GM12891 (cell line): ENCODE results near the gene CTAGE9. TPM values are rescaled to one million over a fixed set of nuclear protein-coding genes. Genes with fewer than 3 reads are reported as not detected.
"Not testable (repeated sequence)": the region's sequence is repeated elsewhere in the genome, so short reads cannot be mapped to it uniquely, and the experiment has no call there.

ENCODE experiments used
- DNase-seq: peaks from one replicate; pipeline ENCODE4 v3.0.0; 2011; ENCODE audit warnings: low spot score; ENCODE audit not compliant: insufficient read length
- FAIRE-seq: peaks from 2 replicates; lab custom pipeline; 2011; peaks lifted over from hg19 to GRCh38; lab: Jason Lieb, UNC
- PAX5 ChIP-seq: IDR thresholded peaks from 2 replicates; pipeline ENCODE4 v1.6.1; 2011; ENCODE audit warnings: low read length, moderate library complexity, mild to moderate bottlenecking; ENCODE audit not compliant: insufficient read depth, severe bottlenecking
- POLR2A ChIP-seq: IDR thresholded peaks from 2 replicates; pipeline ENCODE4 v1.6.1; 2011; ENCODE audit warnings: low read depth, low read length, control low read depth
- POLR2AphosphoS5 ChIP-seq: IDR thresholded peaks from 2 replicates; pipeline ENCODE4 v1.6.1; 2011; ENCODE audit warnings: low read depth, low read length, control low read depth
- POU2F2 ChIP-seq: IDR thresholded peaks from 2 replicates; pipeline ENCODE4 v1.6.1; 2011; ENCODE audit warnings: low read depth, mild to moderate bottlenecking, control low read depth, low read length, moderate library complexity
- SPI1 ChIP-seq: IDR thresholded peaks from 2 replicates; pipeline ENCODE4 v1.6.1; 2011; ENCODE audit warnings: low read depth, low read length, control low read depth
- TAF1 ChIP-seq: IDR thresholded peaks from 2 replicates; pipeline ENCODE4 v1.6.1; 2011; ENCODE audit warnings: low read depth, low read length, control low read depth
- polyA plus RNA-seq: library from polyadenylated mRNA; unstranded; fragments of >200 nt; gene quantifications from one replicate; pipeline ENCODE4 v1.2.1, GENCODE V29; 2012; ENCODE audit warnings: low read depth, missing spikeins, inconsistent platforms; ENCODE audit not compliant: missing spikeins

The CTAGE9 gene, protein sequence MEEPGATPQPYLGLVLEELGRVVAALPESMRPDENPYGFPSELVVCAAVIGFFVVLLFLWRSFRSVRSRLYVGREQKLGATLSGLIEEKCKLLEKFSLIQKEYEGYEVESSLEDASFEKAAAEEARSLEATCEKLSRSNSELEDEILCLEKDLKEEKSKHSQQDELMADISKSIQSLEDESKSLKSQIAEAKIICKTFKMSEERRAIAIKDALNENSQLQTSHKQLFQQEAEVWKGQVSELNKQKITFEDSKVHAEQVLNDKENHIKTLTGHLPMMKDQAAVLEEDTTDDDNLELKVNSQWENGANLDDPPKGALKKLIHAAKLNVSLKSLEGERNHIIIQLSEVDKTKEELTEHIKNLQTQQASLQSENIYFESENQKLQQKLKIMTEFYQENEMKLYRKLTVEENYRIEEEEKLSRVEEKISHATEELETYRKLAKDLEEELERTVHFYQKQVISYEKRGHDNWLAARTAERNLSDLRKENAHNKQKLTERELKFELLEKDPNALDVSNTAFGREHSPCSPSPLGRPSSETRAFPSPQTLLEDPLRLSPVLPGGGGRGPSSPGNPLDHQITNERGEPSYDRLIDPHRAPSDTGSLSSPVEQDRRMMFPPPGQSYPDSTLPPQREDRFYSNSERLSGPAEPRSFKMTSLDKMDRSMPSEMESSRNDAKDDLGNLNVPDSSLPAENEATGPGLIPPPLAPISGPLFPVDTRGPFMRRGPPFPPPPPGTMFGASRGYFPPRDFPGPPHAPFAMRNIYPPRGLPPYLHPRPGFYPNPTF
- not detected for polyA plus RNA-seq

GRCh38 chr6:131710917-131711316, at the start of gene CTAGE9:
Gene CTAGE9, minus strand, starts transcription at chr6:131711017. Its CDS starts 0 bp downstream, at chr6:131711017.
- not testable (repeated sequence) for FAIRE-seq, DNase-seq

GRCh38 chr6:131758920-131759319, 48.1 kb upstream of the CTAGE9 start:
- FAIRE-seq (no peak), DNase-seq (no peak)
- TF ChIP-seq TAF1 (no peak), SPI1 (no peak), POU2F2 (no peak), POLR2AphosphoS5 (no peak), POLR2A (no peak)

DNA sequence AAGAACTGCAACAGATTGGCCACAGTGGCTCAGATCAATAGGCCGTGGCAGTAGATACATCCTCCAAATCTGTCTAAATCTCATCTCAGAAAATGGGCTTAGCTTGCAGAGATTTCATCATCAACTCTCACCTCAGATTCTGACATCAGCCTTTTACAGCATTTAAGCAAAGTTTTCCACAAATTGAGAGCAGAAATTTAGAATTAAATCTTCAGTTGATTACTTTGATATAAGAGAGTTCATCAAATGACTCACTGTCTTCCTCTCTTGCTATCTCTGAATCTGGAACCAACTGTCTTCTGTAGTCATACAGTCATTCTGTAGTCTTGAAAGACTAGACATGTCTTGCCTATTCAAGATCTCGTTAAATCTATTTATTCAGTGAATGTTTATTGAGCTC, 45.2 kb upstream of the CTAGE9 start:
- DNase-seq, result no peak
- TF ChIP-seq POLR2AphosphoS5 (no peak), TAF1 (no peak)
- no peak for FAIRE-seq

DNA sequence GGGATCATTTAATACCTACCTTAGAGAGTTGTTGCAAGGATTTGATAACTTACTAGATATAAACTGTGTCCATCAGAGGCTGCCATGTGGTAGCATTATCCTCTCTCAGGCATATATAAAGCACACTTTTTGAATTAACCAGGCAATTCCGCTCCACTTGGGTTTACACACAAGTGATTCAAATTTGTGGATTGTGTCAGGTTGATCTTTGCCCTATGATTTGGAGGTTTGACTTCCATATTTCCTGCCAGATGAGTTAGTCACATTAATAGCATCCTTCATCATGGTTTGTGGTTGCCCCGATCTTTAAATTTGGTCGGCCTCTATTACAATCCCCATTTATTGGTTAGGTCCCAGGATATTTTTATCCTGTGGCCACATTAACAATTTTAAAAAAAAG, 44.8 kb upstream of the CTAGE9 start:
- DNase-seq (no peak), FAIRE-seq (no peak)
- no peak for TF ChIP-seq POLR2A
- TF ChIP-seq PAX5, result no peak
- no peak for TF ChIP-seq POU2F2
- no peak for TF ChIP-seq SPI1
- no peak for TF ChIP-seq POLR2AphosphoS5
- TF ChIP-seq TAF1, result no peak

- no peak for FAIRE-seq
- DNase-seq, result no peak
- TF ChIP-seq SPI1, result 0 out of 2 replicates have a peak, but pooled peaks have one; percentile 2
- no peak for TF ChIP-seq POLR2AphosphoS5
- no peak for TF ChIP-seq PAX5
Observed at GRCh38 chr6:131754715-131755567, 44.1 kb upstream of the CTAGE9 start.

- no peak for TF ChIP-seq POLR2A
- TF ChIP-seq PAX5, result no peak
- TF ChIP-seq SPI1, result no peak
- TF ChIP-seq POLR2AphosphoS5, result no peak
- TF ChIP-seq TAF1, result no peak
- DNase-seq, result no peak
- FAIRE-seq, result no peak
Observed at GRCh38 chr6:131754088-131754487, 43.3 kb upstream of the CTAGE9 start.

DNA sequence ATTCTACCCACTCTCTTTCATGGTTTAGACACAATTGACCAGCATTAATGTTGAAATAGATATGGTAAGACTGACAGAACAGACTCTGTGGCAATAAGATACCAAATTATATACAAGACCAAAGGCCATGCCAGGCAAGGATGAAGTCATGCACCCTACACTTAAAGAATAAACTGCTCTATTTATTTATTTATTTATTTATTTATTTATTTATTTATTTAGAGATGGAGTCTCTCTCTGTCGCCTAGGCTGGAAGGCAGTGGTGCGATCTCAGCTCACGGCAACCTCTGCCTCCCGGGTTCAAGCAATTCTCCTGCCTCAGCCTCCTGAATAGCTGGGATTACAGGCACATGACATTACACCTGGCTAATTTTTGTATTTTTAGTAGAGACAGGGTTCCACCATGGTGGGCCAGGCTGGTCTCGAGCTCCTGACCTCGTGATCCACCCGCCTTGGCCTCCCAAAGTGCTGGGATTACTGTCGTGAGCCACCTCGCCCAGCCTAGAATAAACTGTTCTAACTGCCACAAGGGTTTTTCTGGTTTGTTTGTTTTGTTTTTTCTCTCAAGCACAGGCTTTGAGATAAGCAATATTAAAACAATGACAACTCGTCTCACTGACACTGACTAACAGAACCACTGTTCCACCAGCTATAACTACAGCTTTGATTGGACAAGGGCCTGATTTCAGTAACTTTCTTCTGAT, 40.3 kb upstream of the CTAGE9 start:
- not testable (repeated sequence) for DNase-seq, FAIRE-seq

- no peak for FAIRE-seq
- TF ChIP-seq POU2F2 (no peak), SPI1 (no peak), TAF1 (no peak), POLR2A (no peak), POLR2AphosphoS5 (no peak), PAX5 (no peak)
- DNase-seq, result no peak
Observed at GRCh38 chr6:131749023-131749422, 38.2 kb upstream of the CTAGE9 start.

- no peak for FAIRE-seq
- TF ChIP-seq POLR2A (no peak), PAX5 (no peak), TAF1 (no peak), SPI1 (no peak), POU2F2 (no peak), POLR2AphosphoS5 (no peak)
- no peak for DNase-seq
Observed at GRCh38 chr6:131747821-131748353, 37.1 kb upstream of the CTAGE9 start.

- no peak for FAIRE-seq
- DNase-seq, result no peak
- TF ChIP-seq POLR2AphosphoS5 (no peak), SPI1 (no peak), TAF1 (no peak), POLR2A (no peak), PAX5 (no peak), POU2F2 (no peak)
Observed at GRCh38 chr6:131745476-131745875, 34.7 kb upstream of the CTAGE9 start.
